PC-3 (cell line): ENCODE data around the gene PAIP2. TPM values are rescaled to one million over a fixed set of nuclear protein-coding genes. Genes with fewer than 3 reads are reported as not detected.

Source experiments
- ATAC-seq: fragments of 200-7000 bp; cut with Tn5 transposase; 2 replicates; pipeline ENCODE4 v1.9.1; 2020; ENCODE audit warnings: mild to moderate bottlenecking, moderate library complexity
- BruUV-seq: library from RNA; stranded (reverse); fragments of 400-500 nt; replicated peaks from 2 replicates; lab custom pipeline; 2021; lab: Mats Ljungman, UMichigan
- CTCF ChIA-PET: fragments of 300-600 bp; sonication (Branson Sonifier 250); formaldehyde crosslinking; loops from one replicate; lab custom pipeline; 2022; ENCODE audit warnings: antibody characterized with exemption; lab: Charles Lee
- POLR2A ChIA-PET: fragments of 300-600 bp; sonication (Branson Sonifier 250); formaldehyde crosslinking; loops from one replicate; lab custom pipeline; 2022; ENCODE audit warnings: antibody characterized with exemption; ENCODE audit not compliant: unreplicated experiment; lab: Charles Lee
- DNase-seq: peaks from one replicate; pipeline ENCODE4 v3.0.0-alpha.2; 2015
- H2AFZ ChIP-seq: fragments of 300-600 bp; sonication (generic); 2 replicates; pipeline ENCODE4 v1.6.0; 2016; ENCODE audit warnings: antibody characterized with exemption, low read length
- H3F3A ChIP-seq: fragments of 300-600 bp; sonication (generic); one replicate; pipeline ENCODE4 v1.6.0; 2017; ENCODE audit warnings: antibody characterized with exemption, low read length, control low read depth, mild to moderate bottlenecking; ENCODE audit not compliant: unreplicated experiment
- H3K27ac ChIP-seq: fragments of 300-600 bp; sonication (generic); 2 replicates; pipeline ENCODE4 v1.5.1; 2016; ENCODE audit warnings: mild to moderate bottlenecking, low read length
- H3K27me3 ChIP-seq: fragments of 300-600 bp; sonication (generic); 2 replicates; pipeline ENCODE4 v1.6.1; 2016; ENCODE audit warnings: low read length, mixed read lengths
- H3K36me3 ChIP-seq: fragments of 300-600 bp; sonication (generic); 2 replicates; pipeline ENCODE4 v1.6.1; 2016; ENCODE audit warnings: low read depth, mixed run types, low read length, mixed read lengths
- H3K4me1 ChIP-seq: fragments of 300-600 bp; sonication (generic); 2 replicates; pipeline ENCODE4 v1.5.1; 2016; ENCODE audit warnings: low read length; ENCODE audit not compliant: insufficient read depth
- H3K4me2 ChIP-seq: fragments of 300-600 bp; sonication (generic); 2 replicates; pipeline ENCODE4 v1.6.0; 2016; ENCODE audit warnings: low read length
- H3K4me3 ChIP-seq: fragments of 300-600 bp; sonication (generic); 2 replicates; pipeline ENCODE4 v1.5.1; 2016; ENCODE audit warnings: mild to moderate bottlenecking, low read length, mixed read lengths
- H3K79me2 ChIP-seq: fragments of 300-600 bp; sonication (generic); 2 replicates; pipeline ENCODE4 v1.6.1; 2017; ENCODE audit warnings: low read length, mixed read lengths
- H3K9ac ChIP-seq: fragments of 300-600 bp; sonication (generic); 2 replicates; pipeline ENCODE4 v1.6.0; 2016; ENCODE audit warnings: mild to moderate bottlenecking, low read length
- H3K9me2 ChIP-seq: fragments of 300-600 bp; sonication (generic); replicated peaks from 2 replicates; pipeline ENCODE4 v1.6.1; 2016; ENCODE audit warnings: mixed run types, low read length, mixed read lengths
- H3K9me3 ChIP-seq: fragments of 300-600 bp; sonication (generic); 2 replicates; pipeline ENCODE4 v1.6.1; 2016; ENCODE audit warnings: low read length, mixed read lengths
- H4K20me1 ChIP-seq: fragments of 300-600 bp; sonication (generic); 2 replicates; pipeline ENCODE4 v1.6.1; 2016; ENCODE audit warnings: low read length, mixed read lengths
- EZH2 ChIP-seq: fragments of 300-600 bp; sonication (generic); IDR thresholded peaks from one replicate; pipeline ENCODE4 v1.6.1; 2017; ENCODE audit warnings: antibody characterized with exemption, mild to moderate bottlenecking, low read length; ENCODE audit not compliant: unreplicated experiment
- EZH2phosphoT487 ChIP-seq: fragments of 300-600 bp; sonication (generic); IDR thresholded peaks from 2 replicates; pipeline ENCODE4 v1.6.1; 2018; ENCODE audit warnings: mild to moderate bottlenecking, antibody characterized with exemption, low read length, borderline replicate concordance
- intact Hi-C: fragments of 100-400 bp; cut with micrococcal nuclease; formaldehyde crosslinking; loops from 2 replicates; pipeline ENCODE4 v1.9.0; 2023
- total RNA-seq: library from RNA; depleted of rRNA; stranded (reverse); fragments of >200 nt; gene quantifications from 2 replicates; pipeline ENCODE4 v1.2.3, GENCODE V29; 2014
- TF ChIP-seq, protein P1 (sequence below): fragments of 300-600 bp; sonication (generic); conservative IDR thresholded peaks from 2 replicates; pipeline ENCODE4 v1.5.1; 2017; ENCODE audit warnings: antibody characterized with exemption, low read depth, mild to moderate bottlenecking, low read length

The PAIP2 gene
- total RNA-seq, 1 experiment from 2014 or later: 35.1 TPM

DNA sequence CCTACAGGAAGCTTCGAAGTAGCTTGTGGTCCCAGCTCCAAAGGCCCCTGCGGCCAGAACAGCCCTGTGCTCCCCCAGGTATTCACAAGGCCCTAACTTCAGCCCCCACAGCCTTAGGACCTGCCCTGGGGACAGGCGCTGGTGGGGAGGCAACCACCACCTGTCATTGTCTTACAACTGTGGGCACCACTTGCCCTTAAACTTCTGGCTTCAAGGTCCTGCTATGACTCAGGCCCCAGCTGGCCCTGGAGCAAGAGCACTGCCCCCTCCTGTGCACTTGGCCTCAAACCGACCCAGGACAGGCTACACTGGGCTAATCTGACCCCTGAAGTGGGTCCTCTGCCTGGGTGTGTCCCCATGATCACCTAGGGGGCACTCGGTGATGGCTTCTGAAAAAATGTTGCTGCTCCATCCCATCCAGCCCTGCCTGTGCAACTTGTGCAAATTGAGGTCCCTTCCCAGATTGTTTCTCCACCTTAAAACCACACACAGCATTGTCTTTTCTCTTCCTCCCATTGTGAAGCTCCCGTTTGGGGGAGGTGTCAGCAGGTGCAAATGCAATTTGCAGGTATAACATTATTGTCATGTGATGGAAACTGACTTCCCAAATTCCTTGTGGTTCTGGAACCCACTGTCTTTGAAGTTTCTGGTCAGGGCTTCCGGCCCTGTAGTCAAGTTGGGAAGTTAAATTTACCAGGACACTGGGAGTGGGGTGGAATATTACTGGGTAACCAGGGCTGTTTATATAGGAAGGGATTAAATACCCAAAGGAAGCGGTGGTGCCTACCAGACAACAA is 54.4 kb downstream of the PAIP2 start:
- no peak for DNase-seq
- Histone ChIP-seq H3K4me2 (no peak overlapping the region), H3K4me1 (peaks cover 11% of the 10 kb centered on the region), H3K79me2 (peaks cover 20% of the 10 kb centered on the region), H3K9me2 (no peaks in the 10 kb centered on the region), H3F3A (no peaks in the 10 kb centered on the region), H3K9me3 (no peaks in the 10 kb centered on the region), H3K27me3 (no peaks in the 10 kb centered on the region), H3K36me3 (no peaks in the 10 kb centered on the region), H3K27ac (no peak overlapping the region), H3K9ac (no peak overlapping the region), H2AFZ (no peak overlapping the region), H3K4me3 (no peak overlapping the region), H4K20me1 (no peaks in the 10 kb centered on the region)
- no TSS peak for BruUV-seq
- intact Hi-C loops: no loop called here
- TF ChIP-seq EZH2 (no peak), EZH2phosphoT487 (no peak)
- TF ChIP-seq, protein P1, sequence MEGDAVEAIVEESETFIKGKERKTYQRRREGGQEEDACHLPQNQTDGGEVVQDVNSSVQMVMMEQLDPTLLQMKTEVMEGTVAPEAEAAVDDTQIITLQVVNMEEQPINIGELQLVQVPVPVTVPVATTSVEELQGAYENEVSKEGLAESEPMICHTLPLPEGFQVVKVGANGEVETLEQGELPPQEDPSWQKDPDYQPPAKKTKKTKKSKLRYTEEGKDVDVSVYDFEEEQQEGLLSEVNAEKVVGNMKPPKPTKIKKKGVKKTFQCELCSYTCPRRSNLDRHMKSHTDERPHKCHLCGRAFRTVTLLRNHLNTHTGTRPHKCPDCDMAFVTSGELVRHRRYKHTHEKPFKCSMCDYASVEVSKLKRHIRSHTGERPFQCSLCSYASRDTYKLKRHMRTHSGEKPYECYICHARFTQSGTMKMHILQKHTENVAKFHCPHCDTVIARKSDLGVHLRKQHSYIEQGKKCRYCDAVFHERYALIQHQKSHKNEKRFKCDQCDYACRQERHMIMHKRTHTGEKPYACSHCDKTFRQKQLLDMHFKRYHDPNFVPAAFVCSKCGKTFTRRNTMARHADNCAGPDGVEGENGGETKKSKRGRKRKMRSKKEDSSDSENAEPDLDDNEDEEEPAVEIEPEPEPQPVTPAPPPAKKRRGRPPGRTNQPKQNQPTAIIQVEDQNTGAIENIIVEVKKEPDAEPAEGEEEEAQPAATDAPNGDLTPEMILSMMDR: no peak
- POLR2A ChIA-PET: no interaction called here
- CTCF ChIA-PET: no interaction called here
- ATAC-seq: no peak

DNA sequence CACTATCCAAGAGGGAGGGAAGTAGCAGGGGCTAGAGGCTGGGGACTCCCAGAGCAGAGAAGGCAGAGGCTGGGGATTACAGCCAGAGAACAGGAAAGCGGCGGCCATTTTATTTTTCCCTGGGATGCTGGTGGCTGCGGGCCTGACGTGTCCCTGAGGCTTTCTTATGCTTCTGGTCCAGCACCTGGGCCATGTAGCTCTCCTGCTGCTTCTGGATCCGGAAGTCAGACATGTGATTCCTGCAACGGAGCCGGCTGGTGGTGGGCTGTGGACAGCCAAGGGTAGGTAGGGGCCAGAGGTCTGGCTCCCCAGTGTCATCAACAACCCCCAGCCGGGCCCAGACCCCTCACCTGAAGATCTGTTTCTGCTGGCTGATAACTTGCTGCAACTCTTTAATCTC is 55.0 kb downstream of the PAIP2 start:
- Histone ChIP-seq H4K20me1 (no peaks in the 10 kb centered on the region), H3F3A (no peaks in the 10 kb centered on the region), H3K79me2 (peaks cover 19% of the 10 kb centered on the region), H3K27ac (no peak overlapping the region), H3K9me2 (no peaks in the 10 kb centered on the region), H3K36me3 (no peaks in the 10 kb centered on the region), H2AFZ (no peak overlapping the region), H3K4me3 (no peak overlapping the region), H3K4me2 (no peak overlapping the region), H3K9ac (no peak overlapping the region), H3K27me3 (no peaks in the 10 kb centered on the region), H3K4me1 (peaks cover 6% of the 10 kb centered on the region; the same call in 1 of the 2 replicates), H3K9me3 (no peaks in the 10 kb centered on the region)
- no TSS peak for BruUV-seq
- CTCF ChIA-PET: no interaction called here
- intact Hi-C loops: no loop called here
- POLR2A ChIA-PET: no interaction called here
- TF ChIP-seq, protein P1: no peak
- no peak for TF ChIP-seq EZH2
- TF ChIP-seq EZH2phosphoT487: no peak
- ATAC-seq (no peak), DNase-seq (no peak)

DNA sequence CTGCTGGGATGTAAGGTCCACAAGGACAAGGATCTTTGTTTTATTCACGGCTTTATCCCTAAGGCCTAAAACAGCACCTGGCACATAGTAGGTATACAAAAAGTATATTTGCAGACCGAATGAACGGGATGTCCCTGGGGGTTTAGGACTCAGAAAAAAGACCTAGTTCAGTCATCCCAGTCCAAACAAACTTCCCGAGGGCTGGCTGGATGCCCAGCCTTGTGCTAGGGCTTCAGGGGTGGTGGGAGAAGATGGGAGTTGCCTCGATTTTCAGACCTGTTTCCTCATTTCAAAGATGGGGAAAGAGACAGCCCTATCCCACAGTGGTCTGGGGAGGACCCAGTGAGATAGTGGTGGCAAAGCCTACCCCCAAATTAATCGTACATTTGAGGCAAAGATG is 56.3 kb downstream of the PAIP2 start:
- no peak for TF ChIP-seq EZH2
- no peak for TF ChIP-seq EZH2phosphoT487
- TF ChIP-seq, protein P1: no peak
- Histone ChIP-seq H3K4me3 (no peak overlapping the region), H3K36me3 (no peaks in the 10 kb centered on the region), H3F3A (no peaks in the 10 kb centered on the region), H3K4me2 (no peak overlapping the region), H2AFZ (no peak overlapping the region), H3K79me2 (peaks cover 16% of the 10 kb centered on the region), H3K4me1 (peaks cover 6% of the 10 kb centered on the region; the same call in 1 of the 2 replicates), H3K9ac (no peak overlapping the region), H3K27me3 (no peaks in the 10 kb centered on the region), H3K9me2 (no peaks in the 10 kb centered on the region), H4K20me1 (no peaks in the 10 kb centered on the region), H3K27ac (no peak overlapping the region), H3K9me3 (no peaks in the 10 kb centered on the region)
- POLR2A ChIA-PET: no interaction called here
- CTCF ChIA-PET: no interaction called here
- no TSS peak for BruUV-seq
- intact Hi-C loops: no loop called here
- ATAC-seq (no peak), DNase-seq (no peak)
